Measurements from ENCODE around the gene CD96.
"Not testable (repeated sequence)": the region's sequence is repeated elsewhere in the genome, so short reads cannot be mapped to it uniquely, and the experiment has no call there.

The CD96 gene, protein sequence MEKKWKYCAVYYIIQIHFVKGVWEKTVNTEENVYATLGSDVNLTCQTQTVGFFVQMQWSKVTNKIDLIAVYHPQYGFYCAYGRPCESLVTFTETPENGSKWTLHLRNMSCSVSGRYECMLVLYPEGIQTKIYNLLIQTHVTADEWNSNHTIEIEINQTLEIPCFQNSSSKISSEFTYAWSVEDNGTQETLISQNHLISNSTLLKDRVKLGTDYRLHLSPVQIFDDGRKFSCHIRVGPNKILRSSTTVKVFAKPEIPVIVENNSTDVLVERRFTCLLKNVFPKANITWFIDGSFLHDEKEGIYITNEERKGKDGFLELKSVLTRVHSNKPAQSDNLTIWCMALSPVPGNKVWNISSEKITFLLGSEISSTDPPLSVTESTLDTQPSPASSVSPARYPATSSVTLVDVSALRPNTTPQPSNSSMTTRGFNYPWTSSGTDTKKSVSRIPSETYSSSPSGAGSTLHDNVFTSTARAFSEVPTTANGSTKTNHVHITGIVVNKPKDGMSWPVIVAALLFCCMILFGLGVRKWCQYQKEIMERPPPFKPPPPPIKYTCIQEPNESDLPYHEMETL

DNA sequence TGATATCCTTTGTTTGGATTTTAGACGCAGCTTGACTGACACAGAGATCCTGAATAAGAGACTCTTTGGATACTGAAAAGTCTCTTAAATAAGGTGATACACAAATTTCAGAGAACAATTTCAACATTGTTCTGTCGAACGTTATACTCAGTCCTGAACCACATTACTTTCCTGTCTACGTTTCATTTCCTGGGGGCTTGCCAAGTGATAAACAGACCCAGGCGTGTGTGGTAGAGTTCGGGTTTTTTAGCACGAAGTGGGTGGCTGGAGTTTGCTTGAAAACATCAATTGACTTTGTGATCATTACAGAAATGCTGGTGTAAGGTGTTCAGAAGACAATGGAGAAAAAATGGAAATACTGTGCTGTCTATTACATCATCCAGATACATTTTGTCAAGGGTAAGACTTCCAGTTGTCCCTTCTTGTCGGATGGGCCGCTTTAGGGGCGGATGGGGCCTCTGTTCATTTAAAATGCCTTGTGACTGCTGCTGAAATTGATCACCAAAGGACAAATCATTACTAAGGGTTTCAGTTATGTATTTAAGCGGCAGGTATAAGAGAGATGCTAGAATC is at the start of gene CD96:
TSS of gene CD96 (plus strand) at position 287 of the 573 bp plus-strand sequence. CDS start at position 339, 52 bp downstream.
- peak; percentile 75 for DNase-seq

DNA sequence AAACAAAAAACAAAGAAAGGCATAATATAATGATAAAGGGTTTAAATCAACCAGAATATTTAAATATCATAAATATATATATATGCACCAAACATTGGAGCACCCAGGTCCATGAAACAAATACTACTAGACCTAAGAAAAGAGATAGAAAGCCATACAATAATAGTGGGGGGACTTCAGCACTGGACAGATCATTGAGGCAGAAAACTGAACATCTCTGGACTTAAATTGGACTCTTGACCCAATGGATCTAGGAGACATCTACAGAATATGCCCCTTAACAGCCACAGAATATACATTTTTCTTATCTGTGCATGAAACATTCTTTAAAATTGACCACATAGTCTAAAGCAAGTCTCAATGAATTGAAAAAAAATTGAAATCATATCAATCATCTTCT is 48.7 kb upstream of the CD96 start:
- no peak for DNase-seq

DNA sequence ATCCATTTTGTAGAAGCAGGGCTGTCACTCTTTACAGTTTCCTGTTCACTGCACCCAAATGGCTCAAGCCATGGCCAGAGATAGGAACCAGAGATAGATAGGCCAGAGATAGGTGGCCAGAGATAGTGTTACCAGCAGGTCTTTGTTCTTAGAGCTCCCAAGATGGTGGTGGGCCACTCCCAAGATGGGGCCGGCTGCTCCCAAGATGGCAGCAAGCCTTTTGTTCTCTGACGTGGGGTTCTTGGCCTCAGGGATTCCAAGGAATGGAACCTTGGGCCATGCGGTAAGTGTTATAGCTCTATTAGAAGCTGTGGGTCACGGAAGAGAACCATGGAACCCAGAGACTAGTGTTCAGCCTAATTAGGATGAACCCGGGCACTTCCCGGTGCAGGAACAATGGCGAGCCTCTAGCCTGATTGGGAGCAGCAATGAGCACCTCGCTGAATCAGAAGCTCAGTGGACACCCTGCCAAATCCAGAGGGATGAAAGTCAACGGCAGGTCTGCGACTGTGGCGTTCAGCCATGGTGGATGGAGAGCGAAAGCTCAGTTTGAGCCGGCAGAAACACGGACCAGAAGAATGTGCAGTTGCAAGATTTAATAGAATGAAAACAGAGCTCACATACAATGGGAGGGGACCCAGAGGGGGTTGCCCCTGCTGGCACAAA is 45.0 kb upstream of the CD96 start:
- no peak for DNase-seq

GRCh38 chr3:111498022-111498421 is 44.0 kb upstream of the CD96 start:
- no peak for DNase-seq

DNA sequence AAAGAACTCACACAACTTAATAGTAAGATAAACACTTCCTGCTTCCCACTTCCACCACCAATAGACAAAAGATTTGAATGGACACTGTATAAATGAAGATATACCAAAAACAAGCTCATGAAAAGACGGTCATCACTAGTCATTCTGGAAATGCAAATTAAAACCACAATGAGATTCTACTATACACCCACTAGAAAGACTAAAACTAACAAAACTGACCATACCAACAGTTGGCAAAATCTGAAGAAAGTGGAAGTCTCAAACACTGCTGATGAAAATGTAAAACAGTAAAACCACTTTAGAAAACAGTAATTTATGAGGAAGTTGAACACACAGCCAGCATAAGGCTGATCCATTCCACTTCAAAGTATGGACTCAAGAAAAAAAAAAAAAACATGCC is 35.6 kb upstream of the CD96 start:
- DNase-seq = no peak

DNA sequence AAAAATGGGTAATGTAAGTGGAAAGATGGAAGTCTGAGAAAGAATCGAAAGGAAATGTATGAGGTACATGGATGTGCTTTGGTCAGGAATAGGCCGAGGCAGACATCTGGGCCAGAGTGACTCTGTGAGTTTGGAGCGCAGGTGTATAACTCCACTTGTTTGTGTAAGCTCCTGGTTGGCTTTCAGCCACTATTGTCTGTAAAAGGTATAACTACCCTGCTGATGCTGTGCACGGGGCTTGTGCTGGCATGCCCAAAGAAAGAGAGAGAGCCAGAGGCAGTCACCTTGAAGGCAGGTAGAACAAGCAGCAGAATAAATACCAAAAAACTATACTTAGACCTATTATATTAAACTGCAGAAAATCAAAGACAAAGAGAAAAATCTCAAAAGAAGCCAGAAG is 32.7 kb upstream of the CD96 start:
- no peak for DNase-seq

GRCh38 chr3:111517801-111518200 is 24.2 kb upstream of the CD96 start:
- no peak for DNase-seq

DNA sequence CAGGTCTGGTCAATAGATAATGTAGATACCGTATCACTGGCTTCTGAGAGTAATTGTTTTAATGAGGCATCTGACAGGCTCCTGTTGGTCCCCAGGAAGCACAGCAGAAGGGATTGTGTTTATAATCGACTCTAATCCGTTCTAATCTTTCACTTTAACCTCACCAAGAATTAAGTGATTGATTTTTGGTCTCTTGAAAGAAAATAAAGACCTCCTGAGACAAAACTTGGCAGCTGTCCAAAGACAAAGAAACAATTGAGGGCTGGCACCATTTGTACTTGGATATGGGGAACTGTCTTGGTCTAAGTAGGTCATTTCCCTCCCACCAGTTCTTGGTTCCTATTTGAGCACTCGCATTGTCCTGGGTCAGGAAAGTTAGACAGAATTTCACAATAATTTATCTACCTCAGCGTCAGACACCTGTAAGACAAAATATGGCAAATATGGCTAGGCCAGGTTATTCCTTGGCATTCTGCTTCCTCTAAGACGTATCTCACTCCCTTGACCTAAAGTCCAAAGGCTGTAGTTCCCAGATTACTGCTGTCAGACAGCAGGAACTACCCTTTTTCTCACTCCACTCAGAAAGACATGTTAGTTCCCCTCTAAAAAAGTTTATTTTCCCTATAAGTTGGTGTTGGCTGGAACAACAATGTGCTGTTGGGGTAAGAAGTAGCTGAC is 22.7 kb upstream of the CD96 start:
- no peak for DNase-seq

- DNase-seq = no peak
These were observed 20.1 kb upstream of the CD96 start for GRCh38 chr3:111521891-111522290.

DNA sequence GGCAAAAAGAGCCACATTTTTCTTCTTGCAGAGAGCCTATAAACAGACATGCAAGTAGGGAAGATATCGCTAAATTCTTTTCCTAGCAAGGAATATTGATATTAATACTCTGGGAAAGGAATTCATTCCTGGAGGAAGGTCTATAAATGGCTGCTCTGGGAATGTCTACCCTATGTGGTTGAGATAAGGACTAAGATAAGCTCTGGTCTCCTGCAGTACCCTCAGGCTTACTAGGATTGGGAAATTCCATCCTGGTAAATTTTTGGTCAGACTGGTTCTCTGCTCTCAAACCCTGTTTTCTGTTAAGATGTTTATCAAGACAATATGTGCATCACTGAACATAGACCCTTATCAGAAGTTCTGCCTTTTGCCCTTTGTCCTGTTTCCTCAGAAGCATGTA is 17.5 kb upstream of the CD96 start:
- DNase-seq = not testable (repeated sequence)

- DNase-seq = no peak
These were observed 10.6 kb upstream of the CD96 start for GRCh38 chr3:111531446-111531845.

GRCh38 chr3:111534701-111535100 is 7.3 kb upstream of the CD96 start:
- no peak for DNase-seq

GRCh38 chr3:111538111-111538510 is 3.9 kb upstream of the CD96 start:
- no peak for DNase-seq

DNA sequence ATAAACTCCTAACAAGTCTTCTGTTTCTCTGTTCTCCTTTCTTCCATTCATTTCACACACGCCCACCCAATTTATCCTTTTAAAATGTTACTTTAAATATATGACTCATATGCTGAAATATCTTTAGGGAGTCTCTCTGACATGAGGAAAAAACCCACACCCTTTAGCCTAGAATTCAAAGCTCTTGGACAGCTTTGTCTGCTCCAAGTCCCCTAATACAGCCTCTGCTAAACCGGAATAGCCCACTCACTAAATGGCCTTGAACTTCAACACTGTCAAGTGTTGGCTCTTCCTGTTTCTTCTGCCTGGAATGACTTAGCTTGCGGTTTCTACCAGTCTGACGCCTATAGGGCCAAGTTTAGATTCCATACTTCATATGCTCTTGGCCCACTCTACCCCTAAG is 3.3 kb upstream of the CD96 start:
- DNase-seq = peak; percentile 16

DNA sequence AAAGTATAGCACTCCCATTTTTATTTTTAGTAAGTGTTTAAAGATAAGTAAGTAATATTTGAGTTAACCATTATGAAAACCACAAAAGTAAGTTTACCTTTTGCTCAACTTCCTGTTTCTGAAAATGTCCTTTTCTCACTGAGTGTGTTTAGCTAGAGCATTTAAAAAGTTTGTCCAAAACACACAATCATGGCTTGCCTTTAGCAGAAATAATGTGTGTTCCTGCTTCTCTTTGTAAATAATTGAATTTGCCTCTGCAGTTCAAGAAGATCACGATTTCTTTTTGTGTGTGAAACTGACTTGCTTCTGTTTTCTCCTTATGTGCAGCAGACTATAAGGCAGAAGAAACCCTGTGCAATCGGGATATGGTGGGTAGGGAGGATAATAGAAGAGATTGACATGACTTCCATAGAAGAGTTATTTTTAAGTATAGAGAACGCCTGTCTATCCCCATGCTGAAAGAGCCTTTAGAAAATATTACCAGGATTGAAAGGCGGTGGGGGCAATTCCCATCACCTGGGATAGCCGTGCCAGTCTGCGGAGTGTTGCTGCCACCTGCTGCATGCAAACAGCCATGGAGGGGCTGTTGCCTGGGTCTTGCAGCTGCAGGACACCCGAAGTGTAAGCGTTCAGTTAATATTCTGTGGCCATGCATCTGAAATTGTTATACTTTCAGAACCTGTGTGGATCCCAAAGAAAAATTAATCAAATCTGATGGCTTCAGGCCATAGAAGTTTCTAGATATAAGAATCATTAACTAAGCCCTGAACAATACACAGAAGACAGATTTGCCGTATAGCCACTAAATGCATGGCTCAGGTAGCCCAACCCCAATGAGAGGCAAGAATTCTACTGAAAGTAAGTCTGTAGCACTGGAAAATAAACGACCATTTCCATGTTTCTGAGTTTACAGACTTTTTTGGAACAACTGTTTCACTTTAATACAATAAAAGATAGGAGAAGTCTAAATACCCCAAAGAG is 2.4 kb upstream of the CD96 start:
- peak; percentile 63 for DNase-seq

GRCh38 chr3:111541391-111541790 is 606 bp upstream of the CD96 start:
- DNase-seq = no peak

GRCh38 chr3:111542611-111543300 is 759 bp downstream of the CD96 start:
- DNase-seq = no peak

DNA sequence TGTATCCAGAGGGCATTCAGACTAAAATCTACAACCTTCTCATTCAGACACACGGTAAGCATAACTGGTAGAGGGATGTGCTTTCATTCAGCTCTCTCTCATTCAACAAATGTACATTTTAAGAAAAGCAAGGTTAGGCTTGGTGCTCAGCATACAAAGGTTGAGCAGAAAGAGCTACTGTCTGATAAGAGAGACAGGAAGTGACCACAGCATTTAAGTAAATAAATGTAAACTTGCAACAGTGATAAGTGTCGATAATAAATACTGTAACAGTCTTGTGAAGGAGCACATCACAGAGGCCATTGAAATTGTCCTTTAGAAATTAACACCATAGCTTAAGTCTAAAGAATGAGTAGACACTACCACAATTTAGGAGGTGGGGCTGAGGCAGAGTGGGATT is 3.4 kb downstream of the CD96 start:
- DNase-seq = peak; percentile 27

DNA sequence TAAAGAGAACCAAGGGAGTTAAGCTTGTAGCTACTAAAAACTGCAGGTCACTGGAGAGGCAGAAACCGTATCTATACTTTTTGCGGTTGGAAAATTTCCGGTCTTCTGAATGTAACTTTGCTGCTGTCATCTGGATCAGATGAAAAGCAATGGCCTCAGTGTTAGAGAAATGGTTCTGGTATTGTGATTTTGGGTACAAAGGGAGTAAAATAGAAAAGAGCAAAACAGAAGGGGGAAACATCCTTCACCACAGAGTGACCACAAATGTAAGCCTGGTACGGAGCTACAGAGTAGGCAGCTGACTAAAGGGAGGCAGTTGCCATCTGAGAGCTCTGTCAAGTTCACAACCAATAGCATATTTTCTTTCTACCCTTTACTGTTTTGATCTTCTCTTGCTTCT is 5.6 kb downstream of the CD96 start:
- peak; percentile 83 for DNase-seq

GRCh38 chr3:111548092-111548491 is 6.1 kb downstream of the CD96 start:
- DNase-seq = peak; percentile 23

- DNase-seq = no peak
These were observed 6.8 kb downstream of the CD96 start for GRCh38 chr3:111548756-111549155.

Measured in hematopoietic multipotent progenitor cell treated with erythropoietin and hydrocortisone succinate and interleukin-3 and kit ligand, for 6 days (in vitro differentiated cells).